GM19438 (cell line): ENCODE results near the gene LGMN.
A peak's percentile ranks its signal among the peaks of the same experiment; 100 is the strongest.
"Not testable (repeated sequence)": the region's sequence is repeated elsewhere in the genome, so short reads cannot be mapped to it uniquely, and the experiment has no call there.

Experiments used
- ATAC-seq: cut with Tn5 transposase; IDR thresholded peaks from one replicate; pipeline ENCODE4 v1.9.1; 2021; ENCODE audit warnings: low read depth; ENCODE audit not compliant: unreplicated experiment

Gene LGMN

GRCh38 chr14:92763666-92764631 lies 15.5 kb upstream of the LGMN start:
- not testable (repeated sequence) for ATAC-seq

GRCh38 chr14:92760524-92760805 lies 12.0 kb upstream of the LGMN start:
- no peak for ATAC-seq

GRCh38 chr14:92759679-92760523 lies 11.5 kb upstream of the LGMN start:
- ATAC-seq, result peak; percentile 55

- ATAC-seq, result no peak
Measured at GRCh38 chr14:92759300-92759678, 10.9 kb upstream of the LGMN start.

GRCh38 chr14:92756446-92756845 lies 8.0 kb upstream of the LGMN start:
- no peak for ATAC-seq

- no peak for ATAC-seq
Measured at GRCh38 chr14:92755495-92755894, 7.1 kb upstream of the LGMN start.

GRCh38 chr14:92754966-92755365 lies 6.5 kb upstream of the LGMN start:
- ATAC-seq, result no peak

- ATAC-seq, result no peak
Measured at GRCh38 chr14:92753250-92753649, 4.8 kb upstream of the LGMN start.

GRCh38 chr14:92751819-92752218 lies 3.4 kb upstream of the LGMN start:
- ATAC-seq, result no peak

- ATAC-seq, result no peak
Measured at GRCh38 chr14:92750994-92751400, 2.6 kb upstream of the LGMN start.

GRCh38 chr14:92750222-92750728 lies 1.8 kb upstream of the LGMN start:
- not testable (repeated sequence) for ATAC-seq

- ATAC-seq, result no peak
Measured at GRCh38 chr14:92747701-92748258, 647 bp downstream of the LGMN start.

- ATAC-seq, result no peak
Measured at GRCh38 chr14:92744198-92744597, 4.2 kb downstream of the LGMN start.

- ATAC-seq, result no peak
Measured at GRCh38 chr14:92740440-92740839, 8.0 kb downstream of the LGMN start.

- ATAC-seq, result no peak
Measured at GRCh38 chr14:92737619-92738188, 10.7 kb downstream of the LGMN start.

- ATAC-seq, result no peak
Measured at GRCh38 chr14:92737206-92737605, 11.2 kb downstream of the LGMN start.

- ATAC-seq, result no peak
Measured at GRCh38 chr14:92735344-92735743, 13.1 kb downstream of the LGMN start.

GRCh38 chr14:92734618-92735017 lies 13.8 kb downstream of the LGMN start:
- no peak for ATAC-seq

- no peak for ATAC-seq
Measured at GRCh38 chr14:92733007-92733406, 15.4 kb downstream of the LGMN start.

- ATAC-seq, result no peak
Measured at GRCh38 chr14:92731622-92732115, 16.8 kb downstream of the LGMN start.
